ENCODE data around the gene LRRC52. TPM values are rescaled to one million over a fixed set of nuclear protein-coding genes. Genes with fewer than 3 reads are reported as not detected.

Gene LRRC52
- total and polyA plus RNA-seq, 4 donors: not detected

DNA sequence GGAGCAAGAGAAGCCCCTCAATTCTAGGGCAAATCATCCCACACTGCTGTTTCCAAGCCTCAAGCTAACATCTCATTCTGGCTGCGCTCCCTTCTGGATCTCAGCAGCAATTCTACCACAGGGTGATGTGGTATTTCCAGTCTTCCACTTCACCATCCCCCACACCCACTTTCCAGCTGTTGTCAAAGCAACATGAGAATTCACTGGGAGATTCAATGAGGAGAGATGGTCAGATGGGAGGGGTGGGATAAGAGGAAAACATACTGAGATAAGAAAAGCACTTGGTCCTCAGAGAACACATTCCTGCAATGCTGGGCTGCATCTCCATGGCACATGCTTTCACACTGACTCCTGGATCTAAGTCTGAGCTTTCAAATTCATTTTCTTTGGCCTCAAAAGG is 47.3 kb upstream of the LRRC52 start:
- no peak overlapping the region for H3K9ac ChIP-seq (ENCODE audit: low read depth in 1 of 2, low read length in 2 of 2)
- no peaks in the 10 kb centered on the region for H3K4me1 ChIP-seq (ENCODE audit: control insufficient read depth in 4 of 4, insufficient read depth in 4 of 4, low read length in 3 of 4)
- H3K4me3 ChIP-seq (ENCODE audit: low read depth in 1 of 3, low read length in 3 of 3): no peak overlapping the region
- no peaks in the 10 kb centered on the region for H3K27me3 ChIP-seq (ENCODE audit: control insufficient read depth in 4 of 4, insufficient read depth in 4 of 4, low read length in 3 of 4)
- no peak for TF ChIP-seq RXRA (IDR thresholded peaks at IDR 0.05)
- no peak for TF ChIP-seq TAF1 (conservative IDR thresholded peaks at IDR 0.05)
- TF ChIP-seq SP1 (IDR thresholded peaks at IDR 0.05): no peak
- no peak for TF ChIP-seq EGR1 (IDR thresholded peaks at IDR 0.05; ENCODE audit: low read depth in 2 of 2)
- no peak for TF ChIP-seq JUND (IDR thresholded peaks at IDR 0.05)
- no peak for TF ChIP-seq FOXA2 (IDR thresholded peaks at IDR 0.05)
- no peak for TF ChIP-seq YY1 (IDR thresholded peaks at IDR 0.05)
- TF ChIP-seq, protein P1, sequence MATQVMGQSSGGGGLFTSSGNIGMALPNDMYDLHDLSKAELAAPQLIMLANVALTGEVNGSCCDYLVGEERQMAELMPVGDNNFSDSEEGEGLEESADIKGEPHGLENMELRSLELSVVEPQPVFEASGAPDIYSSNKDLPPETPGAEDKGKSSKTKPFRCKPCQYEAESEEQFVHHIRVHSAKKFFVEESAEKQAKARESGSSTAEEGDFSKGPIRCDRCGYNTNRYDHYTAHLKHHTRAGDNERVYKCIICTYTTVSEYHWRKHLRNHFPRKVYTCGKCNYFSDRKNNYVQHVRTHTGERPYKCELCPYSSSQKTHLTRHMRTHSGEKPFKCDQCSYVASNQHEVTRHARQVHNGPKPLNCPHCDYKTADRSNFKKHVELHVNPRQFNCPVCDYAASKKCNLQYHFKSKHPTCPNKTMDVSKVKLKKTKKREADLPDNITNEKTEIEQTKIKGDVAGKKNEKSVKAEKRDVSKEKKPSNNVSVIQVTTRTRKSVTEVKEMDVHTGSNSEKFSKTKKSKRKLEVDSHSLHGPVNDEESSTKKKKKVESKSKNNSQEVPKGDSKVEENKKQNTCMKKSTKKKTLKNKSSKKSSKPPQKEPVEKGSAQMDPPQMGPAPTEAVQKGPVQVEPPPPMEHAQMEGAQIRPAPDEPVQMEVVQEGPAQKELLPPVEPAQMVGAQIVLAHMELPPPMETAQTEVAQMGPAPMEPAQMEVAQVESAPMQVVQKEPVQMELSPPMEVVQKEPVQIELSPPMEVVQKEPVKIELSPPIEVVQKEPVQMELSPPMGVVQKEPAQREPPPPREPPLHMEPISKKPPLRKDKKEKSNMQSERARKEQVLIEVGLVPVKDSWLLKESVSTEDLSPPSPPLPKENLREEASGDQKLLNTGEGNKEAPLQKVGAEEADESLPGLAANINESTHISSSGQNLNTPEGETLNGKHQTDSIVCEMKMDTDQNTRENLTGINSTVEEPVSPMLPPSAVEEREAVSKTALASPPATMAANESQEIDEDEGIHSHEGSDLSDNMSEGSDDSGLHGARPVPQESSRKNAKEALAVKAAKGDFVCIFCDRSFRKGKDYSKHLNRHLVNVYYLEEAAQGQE (IDR thresholded peaks at IDR 0.05): no peak
- no peak for TF ChIP-seq HNF4G (IDR thresholded peaks at IDR 0.05)
- TF ChIP-seq, protein P2, sequence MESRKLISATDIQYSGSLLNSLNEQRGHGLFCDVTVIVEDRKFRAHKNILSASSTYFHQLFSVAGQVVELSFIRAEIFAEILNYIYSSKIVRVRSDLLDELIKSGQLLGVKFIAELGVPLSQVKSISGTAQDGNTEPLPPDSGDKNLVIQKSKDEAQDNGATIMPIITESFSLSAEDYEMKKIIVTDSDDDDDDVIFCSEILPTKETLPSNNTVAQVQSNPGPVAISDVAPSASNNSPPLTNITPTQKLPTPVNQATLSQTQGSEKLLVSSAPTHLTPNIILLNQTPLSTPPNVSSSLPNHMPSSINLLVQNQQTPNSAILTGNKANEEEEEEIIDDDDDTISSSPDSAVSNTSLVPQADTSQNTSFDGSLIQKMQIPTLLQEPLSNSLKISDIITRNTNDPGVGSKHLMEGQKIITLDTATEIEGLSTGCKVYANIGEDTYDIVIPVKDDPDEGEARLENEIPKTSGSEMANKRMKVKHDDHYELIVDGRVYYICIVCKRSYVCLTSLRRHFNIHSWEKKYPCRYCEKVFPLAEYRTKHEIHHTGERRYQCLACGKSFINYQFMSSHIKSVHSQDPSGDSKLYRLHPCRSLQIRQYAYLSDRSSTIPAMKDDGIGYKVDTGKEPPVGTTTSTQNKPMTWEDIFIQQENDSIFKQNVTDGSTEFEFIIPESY (IDR thresholded peaks at IDR 0.05): no peak
- no peak for TF ChIP-seq MAX (IDR thresholded peaks at IDR 0.05)
- no peak for TF ChIP-seq NR2F2 (IDR thresholded peaks at IDR 0.05)
- no peak for TF ChIP-seq FOXA1 (IDR thresholded peaks at IDR 0.05)
- TF ChIP-seq HNF4A (conservative IDR thresholded peaks at IDR 0.05): no peak
- TF ChIP-seq, protein P3, sequence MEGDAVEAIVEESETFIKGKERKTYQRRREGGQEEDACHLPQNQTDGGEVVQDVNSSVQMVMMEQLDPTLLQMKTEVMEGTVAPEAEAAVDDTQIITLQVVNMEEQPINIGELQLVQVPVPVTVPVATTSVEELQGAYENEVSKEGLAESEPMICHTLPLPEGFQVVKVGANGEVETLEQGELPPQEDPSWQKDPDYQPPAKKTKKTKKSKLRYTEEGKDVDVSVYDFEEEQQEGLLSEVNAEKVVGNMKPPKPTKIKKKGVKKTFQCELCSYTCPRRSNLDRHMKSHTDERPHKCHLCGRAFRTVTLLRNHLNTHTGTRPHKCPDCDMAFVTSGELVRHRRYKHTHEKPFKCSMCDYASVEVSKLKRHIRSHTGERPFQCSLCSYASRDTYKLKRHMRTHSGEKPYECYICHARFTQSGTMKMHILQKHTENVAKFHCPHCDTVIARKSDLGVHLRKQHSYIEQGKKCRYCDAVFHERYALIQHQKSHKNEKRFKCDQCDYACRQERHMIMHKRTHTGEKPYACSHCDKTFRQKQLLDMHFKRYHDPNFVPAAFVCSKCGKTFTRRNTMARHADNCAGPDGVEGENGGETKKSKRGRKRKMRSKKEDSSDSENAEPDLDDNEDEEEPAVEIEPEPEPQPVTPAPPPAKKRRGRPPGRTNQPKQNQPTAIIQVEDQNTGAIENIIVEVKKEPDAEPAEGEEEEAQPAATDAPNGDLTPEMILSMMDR (IDR thresholded peaks at IDR 0.05; ENCODE audit: low read depth, low read length, missing input control): no peak
- TF ChIP-seq, protein P4, sequence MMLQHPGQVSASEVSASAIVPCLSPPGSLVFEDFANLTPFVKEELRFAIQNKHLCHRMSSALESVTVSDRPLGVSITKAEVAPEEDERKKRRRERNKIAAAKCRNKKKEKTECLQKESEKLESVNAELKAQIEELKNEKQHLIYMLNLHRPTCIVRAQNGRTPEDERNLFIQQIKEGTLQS (IDR thresholded peaks at IDR 0.05): no peak
- no peak for TF ChIP-seq RAD21 (IDR thresholded peaks at IDR 0.05)
- no peak for DNase-seq (ENCODE audit: low spot score)
- no peak overlapping the region for H3K27ac ChIP-seq (ENCODE audit: low read depth in 1 of 2, low read length in 2 of 2)
- no peaks in the 10 kb centered on the region for H3K9me3 ChIP-seq (ENCODE audit: control insufficient read depth in 4 of 4, low read length in 3 of 4)
- WGBS: 86% methylated on average over 1 of the region's 1 CpG
- no peaks in the 10 kb centered on the region for H3K36me3 ChIP-seq (ENCODE audit: control insufficient read depth in 4 of 4, insufficient read depth in 3 of 4, low read depth in 1 of 4, low read length in 3 of 4)
